ENCODE data around the gene MBOAT1.
"Not testable (repeated sequence)": the region's sequence is repeated elsewhere in the genome, so short reads cannot be mapped to it uniquely, and the experiment has no call there.

Gene MBOAT1

GRCh38 chr6:20202324-20202658 is 10.0 kb downstream of the MBOAT1 start:
- no peak for DNase-seq

- no peak for DNase-seq
These were observed 11.3 kb downstream of the MBOAT1 start for GRCh38 chr6:20200761-20201630.

GRCh38 chr6:20198775-20199174 is 13.5 kb downstream of the MBOAT1 start:
- DNase-seq = no peak

GRCh38 chr6:20198156-20198774 is 14.0 kb downstream of the MBOAT1 start:
- DNase-seq = no peak

GRCh38 chr6:20197251-20197650 is 15.0 kb downstream of the MBOAT1 start:
- no peak for DNase-seq

GRCh38 chr6:20192625-20193024 is 19.6 kb downstream of the MBOAT1 start:
- DNase-seq = no peak

- no peak for DNase-seq
These were observed 20.3 kb downstream of the MBOAT1 start for GRCh38 chr6:20191992-20192391.

GRCh38 chr6:20188630-20189075 is 23.6 kb downstream of the MBOAT1 start:
- no peak for DNase-seq

GRCh38 chr6:20186981-20187380 is 25.3 kb downstream of the MBOAT1 start:
- no peak for DNase-seq

GRCh38 chr6:20183706-20184105 is 28.6 kb downstream of the MBOAT1 start:
- no peak for DNase-seq

- no peak for DNase-seq
These were observed 29.2 kb downstream of the MBOAT1 start for GRCh38 chr6:20182926-20183521.

- no peak for DNase-seq
These were observed 30.2 kb downstream of the MBOAT1 start for GRCh38 chr6:20182069-20182468.

GRCh38 chr6:20180935-20181334 is 31.3 kb downstream of the MBOAT1 start:
- DNase-seq = no peak

- DNase-seq = not testable (repeated sequence)
These were observed 32.8 kb downstream of the MBOAT1 start for GRCh38 chr6:20179287-20180045.

GRCh38 chr6:20178327-20178726 is 33.9 kb downstream of the MBOAT1 start:
- DNase-seq = no peak

- DNase-seq = no peak
These were observed 36.4 kb downstream of the MBOAT1 start for GRCh38 chr6:20175810-20176410.

GRCh38 chr6:20173833-20174792 is 38.2 kb downstream of the MBOAT1 start:
- no peak for DNase-seq

GRCh38 chr6:20172842-20173456 is 39.3 kb downstream of the MBOAT1 start:
- DNase-seq = no peak

- no peak for DNase-seq
These were observed 41.7 kb downstream of the MBOAT1 start for GRCh38 chr6:20170455-20171148.

GRCh38 chr6:20169786-20170185 is 42.5 kb downstream of the MBOAT1 start:
- no peak for DNase-seq

All from activated gamma-delta T cell treated with Interleukin-2 at 50 U/mL for 16 hours (primary cell).